Duodenal mucosa (tissue), 2 donors: ENCODE data around the gene INSC.

Experiments
- H3K27ac ChIP-seq: one replicate; pipeline ENCODE4 v1.7.0; 2013; ENCODE audit warnings: low read depth, low read length
- H3K27me3 ChIP-seq, 2 donors: one replicate each; pipeline ENCODE4 v1.7.0; 2013; ENCODE audit warnings: low read length in 2 of 2, control low read depth in 1 of 2; ENCODE audit not compliant: insufficient read depth in 2 of 2, control insufficient read depth in 1 of 2
- H3K36me3 ChIP-seq, 2 donors: one replicate each; pipeline ENCODE4 v1.7.0; 2013; ENCODE audit warnings: low read length in 2 of 2, control low read depth in 1 of 2; ENCODE audit not compliant: insufficient read depth in 2 of 2, control insufficient read depth in 1 of 2
- H3K4me1 ChIP-seq, 2 donors: one replicate each; pipeline ENCODE4 v1.7.0; 2013; ENCODE audit warnings: low read length in 2 of 2, control low read depth in 1 of 2; ENCODE audit not compliant: insufficient read depth in 2 of 2, control insufficient read depth in 1 of 2
- H3K4me3 ChIP-seq, 2 donors: one replicate each; pipeline ENCODE4 v1.7.0; 2013; ENCODE audit warnings: low read length in 2 of 2, low read depth in 1 of 2
- H3K9ac ChIP-seq, 2 donors: one replicate each; pipeline ENCODE4 v1.7.0; 2013; ENCODE audit warnings: low read length in 2 of 2, low read depth in 1 of 2
- H3K9me3 ChIP-seq, 2 donors: one replicate each; pipeline ENCODE4 v1.7.0; 2013; ENCODE audit warnings: low read length in 2 of 2, control low read depth in 1 of 2; ENCODE audit not compliant: control insufficient read depth in 1 of 2

INSC gene

DNA sequence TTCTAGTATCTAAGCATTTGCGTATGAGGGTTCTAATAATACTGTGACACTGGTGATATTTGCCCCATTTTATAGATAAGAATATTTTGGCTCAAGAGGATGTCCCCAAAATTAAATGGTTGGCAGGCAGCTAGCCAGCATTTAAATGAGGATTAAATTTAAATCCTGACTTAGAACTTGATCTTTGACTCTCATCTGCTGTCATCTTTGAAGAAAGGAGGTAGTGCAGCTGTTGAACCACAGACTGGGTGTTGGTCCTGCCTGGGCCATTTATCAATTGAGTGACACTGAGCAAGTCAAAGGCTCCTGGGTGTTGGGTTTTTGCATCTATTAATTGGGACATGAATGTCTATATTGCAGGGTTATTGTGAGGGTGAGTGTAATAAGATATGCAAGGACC lies 112.3 kb downstream of the INSC start:
- no peaks in the 10 kb centered on the region for H3K36me3 ChIP-seq
- H3K9me3 ChIP-seq: no peaks in the 10 kb centered on the region
- H3K27ac ChIP-seq: no peak overlapping the region
- no peak overlapping the region for H3K4me3 ChIP-seq
- no peaks in the 10 kb centered on the region for H3K27me3 ChIP-seq
- no peak overlapping the region for H3K9ac ChIP-seq
- H3K4me1 ChIP-seq: no peaks in the 10 kb centered on the region

GRCh38 chr11:15228331-15228849 lies 113.7 kb downstream of the INSC start:
- Histone ChIP-seq H3K4me3 (no peak overlapping the region), H3K36me3 (no peaks in the 10 kb centered on the region), H3K4me1 (no peaks in the 10 kb centered on the region), H3K27ac (no peak overlapping the region), H3K9ac (no peak overlapping the region), H3K27me3 (no peaks in the 10 kb centered on the region), H3K9me3 (no peaks in the 10 kb centered on the region)

DNA sequence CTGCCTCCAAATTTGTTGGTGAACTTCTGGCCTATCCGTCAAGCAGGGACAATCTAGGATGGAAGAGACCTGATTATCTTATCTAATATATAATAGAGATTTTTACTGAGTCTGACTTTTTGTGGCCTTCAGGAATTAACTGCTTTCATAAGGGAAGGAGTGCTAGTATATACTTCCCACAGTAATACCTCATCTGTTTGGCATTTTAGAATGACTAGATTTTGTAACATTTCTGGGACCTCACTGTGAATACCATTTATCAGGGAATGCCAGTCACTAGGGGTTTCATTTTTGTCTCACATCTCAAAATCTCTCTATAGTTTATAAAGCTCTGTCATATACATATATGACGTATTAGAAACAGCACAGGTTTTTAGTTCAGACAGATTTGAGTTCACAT lies 114.3 kb downstream of the INSC start:
- Histone ChIP-seq H3K9ac (no peak overlapping the region), H3K4me1 (no peaks in the 10 kb centered on the region), H3K27ac (no peak overlapping the region), H3K27me3 (no peaks in the 10 kb centered on the region), H3K36me3 (no peaks in the 10 kb centered on the region), H3K9me3 (no peaks in the 10 kb centered on the region), H3K4me3 (no peak overlapping the region)

DNA sequence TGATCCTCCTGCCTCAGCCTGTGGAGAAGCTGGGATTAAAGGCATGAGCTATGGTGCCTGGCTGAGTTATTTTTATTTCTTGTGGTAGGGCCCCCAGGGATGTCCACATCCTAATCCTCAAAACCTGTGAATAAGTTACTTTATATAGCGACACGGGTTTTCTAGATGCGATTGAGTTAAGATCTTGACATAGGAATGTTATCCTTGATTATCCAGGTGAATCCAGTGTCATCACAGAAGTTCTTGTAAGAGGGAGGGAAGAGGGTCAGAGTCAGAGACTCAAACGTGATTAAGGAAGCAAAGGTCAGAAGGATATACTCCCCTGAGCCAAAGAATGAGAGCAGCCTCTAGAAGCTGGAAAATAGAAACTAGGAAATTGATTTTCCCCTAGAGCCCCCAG lies 117.8 kb downstream of the INSC start:
- Histone ChIP-seq H3K9ac (no peak overlapping the region), H3K4me1 (no peaks in the 10 kb centered on the region), H3K9me3 (no peaks in the 10 kb centered on the region), H3K36me3 (no peaks in the 10 kb centered on the region), H3K4me3 (no peak overlapping the region), H3K27me3 (no peaks in the 10 kb centered on the region), H3K27ac (no peak overlapping the region)

GRCh38 chr11:15233371-15234165 lies 118.8 kb downstream of the INSC start:
- Histone ChIP-seq H3K27ac (no peak overlapping the region), H3K4me3 (no peak overlapping the region), H3K4me1 (no peaks in the 10 kb centered on the region), H3K9ac (no peak overlapping the region), H3K9me3 (no peaks in the 10 kb centered on the region), H3K36me3 (no peaks in the 10 kb centered on the region), H3K27me3 (no peaks in the 10 kb centered on the region)

DNA sequence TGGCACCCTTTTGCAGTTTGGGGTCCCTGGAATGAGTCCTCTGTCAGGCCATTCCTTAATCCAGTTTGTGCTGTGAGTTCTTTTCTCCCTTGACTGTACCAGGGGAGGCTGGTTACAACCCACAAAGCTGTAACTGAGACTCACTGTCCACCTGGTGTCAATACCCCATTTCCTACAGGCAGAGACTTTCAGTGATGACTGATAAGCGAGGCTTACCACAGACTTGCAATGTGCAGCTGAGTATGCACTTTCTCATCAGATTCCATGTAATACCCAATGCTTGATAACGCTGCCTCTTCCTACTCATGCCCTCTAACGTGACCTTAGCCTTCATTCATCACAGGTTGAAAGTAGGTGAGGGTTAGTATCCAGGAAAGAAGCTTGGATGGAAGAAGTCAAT lies 120.1 kb downstream of the INSC start:
- H3K27me3 ChIP-seq: no peaks in the 10 kb centered on the region
- H3K4me3 ChIP-seq: no peak overlapping the region
- no peak overlapping the region for H3K27ac ChIP-seq
- no peak overlapping the region for H3K9ac ChIP-seq
- no peaks in the 10 kb centered on the region for H3K4me1 ChIP-seq
- H3K36me3 ChIP-seq: no peaks in the 10 kb centered on the region
- no peaks in the 10 kb centered on the region for H3K9me3 ChIP-seq

DNA sequence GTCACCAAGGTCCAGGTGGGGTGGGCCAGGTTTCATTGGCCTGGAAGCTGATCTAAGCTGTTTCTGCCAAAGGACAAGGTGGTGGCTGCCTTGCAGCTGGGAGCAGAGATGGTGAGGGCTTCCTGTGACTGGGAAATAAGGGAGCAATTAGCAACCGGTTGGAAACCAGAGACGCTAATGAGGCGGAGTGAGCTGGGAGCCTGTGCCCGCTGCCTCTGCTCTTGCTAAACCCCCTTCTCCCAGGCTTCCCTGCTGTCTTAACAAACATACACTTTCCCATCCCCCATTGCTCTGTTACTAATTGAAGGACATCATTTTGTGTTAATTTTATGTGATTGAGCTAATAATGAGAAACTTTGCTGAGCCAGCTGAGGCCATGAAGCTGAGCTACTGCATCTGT lies 121.8 kb downstream of the INSC start:
- H3K9me3 ChIP-seq: no peaks in the 10 kb centered on the region
- H3K9ac ChIP-seq: no peak overlapping the region
- H3K4me3 ChIP-seq: no peak overlapping the region
- H3K4me1 ChIP-seq: no peaks in the 10 kb centered on the region
- H3K36me3 ChIP-seq: no peaks in the 10 kb centered on the region
- H3K27ac ChIP-seq: no peak overlapping the region
- no peaks in the 10 kb centered on the region for H3K27me3 ChIP-seq

DNA sequence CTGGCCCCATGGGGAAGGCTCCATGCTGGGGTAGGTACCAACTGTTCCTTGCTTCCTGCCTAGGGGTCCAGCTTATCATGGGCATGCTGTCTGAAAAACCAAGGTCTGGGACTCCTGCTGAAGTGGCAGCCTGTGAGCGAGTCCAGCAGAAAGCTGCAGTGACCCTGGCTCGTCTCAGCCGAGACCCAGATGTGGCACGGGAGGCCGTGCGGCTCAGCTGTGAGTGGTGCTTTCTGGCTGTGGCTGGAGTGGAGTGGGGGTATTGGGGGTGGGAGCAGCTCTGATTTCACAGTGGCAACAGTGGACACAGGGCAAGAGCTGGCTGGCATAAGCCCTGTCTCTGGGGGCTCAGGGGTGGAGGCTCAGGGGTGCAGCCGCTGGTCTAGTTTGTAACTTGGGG lies 124.1 kb downstream of the INSC start:
- no peak overlapping the region for H3K4me3 ChIP-seq
- no peak overlapping the region for H3K27ac ChIP-seq
- H3K9ac ChIP-seq: no peak overlapping the region
- H3K9me3 ChIP-seq: no peaks in the 10 kb centered on the region
- H3K27me3 ChIP-seq: no peaks in the 10 kb centered on the region
- H3K4me1 ChIP-seq: no peaks in the 10 kb centered on the region
- H3K36me3 ChIP-seq: no peaks in the 10 kb centered on the region

DNA sequence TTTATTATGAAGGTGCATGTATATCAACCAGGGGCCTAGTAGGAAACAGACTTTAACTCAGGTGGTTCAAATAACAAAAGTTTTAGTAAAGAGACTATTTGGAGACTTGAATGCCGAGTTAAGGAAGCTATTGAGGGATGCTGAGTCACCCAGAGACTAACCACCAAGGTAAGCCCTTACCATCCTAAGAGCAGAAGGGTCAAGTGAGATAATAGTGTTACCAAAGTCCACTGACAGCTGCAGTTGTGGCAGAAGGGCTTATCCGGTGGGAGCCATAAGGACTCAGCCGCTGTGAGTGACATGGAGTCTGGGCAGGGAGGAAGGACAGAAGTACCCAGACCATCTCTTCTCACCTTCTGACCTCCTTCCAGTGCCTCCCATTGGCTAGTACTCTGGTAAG lies 134.0 kb downstream of the INSC start:
- Histone ChIP-seq H3K27me3 (no peaks in the 10 kb centered on the region), H3K27ac (no peak overlapping the region), H3K4me3 (no peak overlapping the region), H3K36me3 (no peaks in the 10 kb centered on the region), H3K9ac (no peak overlapping the region), H3K4me1 (no peaks in the 10 kb centered on the region), H3K9me3 (no peaks in the 10 kb centered on the region)

- Histone ChIP-seq H3K27me3 (no peaks in the 10 kb centered on the region), H3K9me3 (no peaks in the 10 kb centered on the region), H3K9ac (no peak overlapping the region), H3K4me3 (no peak overlapping the region), H3K27ac (no peak overlapping the region), H3K4me1 (no peaks in the 10 kb centered on the region), H3K36me3 (no peaks in the 10 kb centered on the region)
These were observed 143.9 kb downstream of the INSC start for GRCh38 chr11:15258433-15259165.
